ENCODE measurements around the gene RNASE8.

DNA sequence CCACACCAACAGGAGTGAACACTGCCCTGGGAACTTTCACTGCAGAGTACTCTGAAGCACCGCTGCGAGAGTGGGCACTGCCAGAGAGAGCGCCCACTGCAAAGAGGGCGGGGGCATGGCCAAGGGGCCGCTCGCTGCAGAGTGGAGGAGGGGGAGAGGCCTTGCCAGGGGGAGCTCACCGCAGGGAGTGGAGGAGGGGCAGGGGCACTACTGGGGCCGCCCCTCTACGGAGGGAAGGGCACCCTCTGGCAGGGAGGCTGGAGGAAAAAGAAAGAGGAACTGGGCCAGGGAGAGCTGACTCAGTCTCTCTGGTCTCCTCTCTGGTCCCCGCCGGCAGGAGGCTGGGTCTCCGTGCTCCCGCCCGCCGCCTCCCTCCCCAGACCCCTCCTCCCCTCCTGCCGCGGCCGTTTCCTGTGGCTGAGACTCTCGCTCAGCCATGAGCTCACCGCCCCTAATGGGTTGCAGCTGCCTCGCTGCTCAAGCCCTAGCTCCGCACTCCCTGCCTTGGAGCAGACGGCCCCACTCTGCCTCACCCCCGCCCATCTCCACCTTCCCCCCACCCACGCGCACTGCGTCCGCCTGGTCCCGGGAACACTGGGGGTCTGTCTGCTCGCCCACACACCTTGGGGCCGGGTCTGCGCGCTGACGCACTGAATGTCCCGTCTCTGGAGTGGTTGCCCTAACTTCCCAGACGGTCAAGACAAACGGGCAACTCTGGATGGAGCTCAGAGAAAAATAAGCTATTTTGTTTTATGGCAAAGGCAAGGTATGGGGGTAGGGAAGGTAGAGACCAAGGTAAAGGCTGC, 13.8 kb downstream of the RNASE8 start:
- TF ChIP-seq, protein P1, sequence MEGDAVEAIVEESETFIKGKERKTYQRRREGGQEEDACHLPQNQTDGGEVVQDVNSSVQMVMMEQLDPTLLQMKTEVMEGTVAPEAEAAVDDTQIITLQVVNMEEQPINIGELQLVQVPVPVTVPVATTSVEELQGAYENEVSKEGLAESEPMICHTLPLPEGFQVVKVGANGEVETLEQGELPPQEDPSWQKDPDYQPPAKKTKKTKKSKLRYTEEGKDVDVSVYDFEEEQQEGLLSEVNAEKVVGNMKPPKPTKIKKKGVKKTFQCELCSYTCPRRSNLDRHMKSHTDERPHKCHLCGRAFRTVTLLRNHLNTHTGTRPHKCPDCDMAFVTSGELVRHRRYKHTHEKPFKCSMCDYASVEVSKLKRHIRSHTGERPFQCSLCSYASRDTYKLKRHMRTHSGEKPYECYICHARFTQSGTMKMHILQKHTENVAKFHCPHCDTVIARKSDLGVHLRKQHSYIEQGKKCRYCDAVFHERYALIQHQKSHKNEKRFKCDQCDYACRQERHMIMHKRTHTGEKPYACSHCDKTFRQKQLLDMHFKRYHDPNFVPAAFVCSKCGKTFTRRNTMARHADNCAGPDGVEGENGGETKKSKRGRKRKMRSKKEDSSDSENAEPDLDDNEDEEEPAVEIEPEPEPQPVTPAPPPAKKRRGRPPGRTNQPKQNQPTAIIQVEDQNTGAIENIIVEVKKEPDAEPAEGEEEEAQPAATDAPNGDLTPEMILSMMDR (conservative IDR thresholded peaks at IDR 0.05; ENCODE audit: low read length) = no peak
- no peak for TF ChIP-seq EZH2phosphoT487 (IDR thresholded peaks at IDR 0.05; ENCODE audit: borderline replicate concordance, low read depth, low read length)

Measured in OCI-LY7 (cell line).